Stimulated activated CD8-positive, alpha-beta memory T cell treated with anti-CD3 and anti-CD28 coated beads, Interleukin-4, amount 100 ng/mL, for 24 hours (primary cell): ENCODE results near the gene POM121C.
"Not testable (repeated sequence)": the region's sequence is repeated elsewhere in the genome, so short reads cannot be mapped to it uniquely, and the experiment has no call there.

Experiments
- DNase-seq: peaks from one replicate; pipeline ENCODE4 v3.0.0-alpha.2; 2020; ENCODE audit warnings: low read depth

Gene POM121C

DNA sequence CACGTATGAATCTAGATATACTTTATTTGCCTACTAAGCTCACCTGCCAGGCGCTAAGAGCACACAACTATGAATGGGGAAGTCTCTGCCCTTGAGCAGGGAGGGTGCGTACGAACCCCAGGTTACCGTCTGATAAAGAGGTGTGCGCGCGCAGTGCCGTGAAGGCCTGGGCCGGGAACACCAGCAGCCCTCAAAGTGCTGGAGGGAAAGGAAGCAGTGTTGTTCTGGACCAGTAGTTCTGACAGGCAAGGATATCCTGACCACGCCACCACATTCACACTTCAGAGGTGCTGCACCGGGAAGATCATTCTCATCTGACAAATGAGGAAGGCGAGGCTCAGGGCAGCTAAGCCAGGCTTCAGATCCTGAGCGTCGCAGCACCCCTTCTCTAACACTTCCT is 62.6 kb downstream of the POM121C start:
- DNase-seq = not testable (repeated sequence)

DNA sequence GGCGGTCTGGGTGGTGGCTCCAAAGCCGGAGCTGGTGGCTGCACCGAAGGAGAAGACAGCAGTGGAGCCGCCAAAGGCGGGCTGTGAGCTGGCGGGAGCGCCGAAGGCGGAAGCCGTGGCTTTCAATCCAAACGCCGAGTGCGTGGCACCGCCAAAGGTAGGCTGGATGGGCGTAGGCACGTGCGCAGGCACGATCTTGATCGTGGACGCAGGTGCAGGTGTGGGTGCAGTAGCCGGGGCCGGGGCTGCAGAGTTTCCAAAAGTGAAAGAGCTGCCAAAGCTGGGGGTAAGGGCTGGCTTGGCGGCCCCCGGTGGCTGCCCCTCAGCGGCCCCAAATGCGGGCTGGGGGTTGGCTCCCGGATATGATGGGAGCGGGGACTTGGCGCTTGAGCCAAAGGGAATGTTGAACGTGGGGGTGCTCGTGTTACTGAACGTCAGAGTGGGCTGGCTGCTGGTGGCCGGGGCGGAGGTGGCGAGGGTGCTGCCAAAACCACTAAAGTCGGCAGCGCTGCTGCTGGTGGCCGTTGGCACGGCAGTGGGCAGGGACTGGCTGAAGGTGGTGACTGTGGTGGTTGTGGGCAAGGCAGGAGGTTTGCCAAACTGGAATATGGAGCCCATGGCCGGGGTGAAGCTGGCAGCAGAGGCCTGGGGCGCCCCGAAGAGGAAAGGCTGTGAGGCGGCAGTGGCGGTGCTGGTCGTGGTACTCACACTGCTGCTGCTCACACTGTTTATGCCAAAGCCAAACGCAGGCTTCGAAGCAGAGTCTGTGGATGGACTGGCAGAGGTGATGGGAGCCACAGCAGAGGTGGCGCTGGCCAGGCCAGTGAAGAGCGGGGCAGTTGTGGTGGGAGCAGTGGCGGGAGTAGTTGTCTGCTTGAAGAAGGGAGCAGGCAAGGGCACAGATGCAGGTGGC is 64.0 kb downstream of the POM121C start:
- not testable (repeated sequence) for DNase-seq

DNA sequence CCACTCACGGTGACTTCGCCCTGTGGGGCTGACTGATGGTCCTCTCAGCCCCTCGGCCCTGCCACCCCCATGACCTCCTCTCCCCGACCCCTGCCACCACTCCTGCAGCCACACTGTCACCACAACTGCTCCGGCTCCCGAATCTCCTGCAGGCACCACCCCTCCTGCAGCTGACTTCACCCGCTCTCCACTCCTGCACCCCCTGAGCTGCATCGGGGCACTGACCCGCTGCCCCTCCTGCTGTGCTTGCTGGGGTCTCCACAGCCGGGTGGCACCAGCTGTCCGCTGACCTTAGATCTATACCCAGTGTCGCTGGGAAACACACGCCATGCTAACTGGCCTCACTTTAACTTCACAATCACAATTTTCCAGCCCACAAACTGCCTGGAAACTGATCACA is 65.9 kb downstream of the POM121C start:
- DNase-seq = not testable (repeated sequence)

DNA sequence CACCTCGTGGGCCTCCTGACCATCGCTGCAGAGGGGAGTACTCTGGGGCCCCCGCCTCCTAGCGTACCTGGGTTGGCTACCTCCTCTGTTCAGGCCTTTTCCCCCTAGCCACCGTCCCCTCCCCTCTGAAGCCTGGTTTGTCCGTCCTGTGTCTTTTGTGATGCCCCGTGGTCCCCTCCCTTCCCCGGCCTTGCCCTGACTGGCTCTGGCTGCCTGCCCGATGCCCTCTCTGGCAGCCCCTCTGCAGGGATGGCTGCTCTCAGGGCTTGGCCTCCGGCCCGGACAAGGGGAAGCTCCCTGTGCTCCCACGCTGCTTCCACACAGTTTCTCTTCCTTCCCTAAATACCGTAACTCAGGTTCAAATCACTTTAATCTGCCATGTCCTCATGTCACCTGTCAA is 66.4 kb downstream of the POM121C start:
- DNase-seq = not testable (repeated sequence)

GRCh38 chr7:75419210-75419609 is 66.9 kb downstream of the POM121C start:
- not testable (repeated sequence) for DNase-seq

- not testable (repeated sequence) for DNase-seq
These were observed 67.7 kb downstream of the POM121C start for GRCh38 chr7:75418292-75418858.

DNA sequence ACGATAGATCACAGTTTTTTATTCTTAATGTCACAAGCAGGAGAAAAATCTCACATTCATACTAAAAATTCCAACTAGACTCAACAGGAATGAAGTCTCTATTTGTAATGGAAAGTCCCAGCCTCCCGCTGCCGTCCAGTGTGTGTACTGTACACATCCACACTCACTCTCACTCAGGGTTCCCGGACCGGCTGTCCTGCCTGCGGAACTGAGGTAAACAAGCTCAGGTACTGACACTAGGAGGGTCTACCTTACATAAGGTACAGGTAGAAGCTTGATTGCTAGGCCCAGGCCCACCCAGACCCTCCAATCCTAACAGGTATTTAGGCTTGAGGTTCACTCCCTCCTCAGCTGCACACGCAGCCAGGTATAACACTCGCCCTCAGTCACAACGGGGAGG is 69.3 kb downstream of the POM121C start:
- DNase-seq = not testable (repeated sequence)

GRCh38 chr7:75415829-75416373 is 70.2 kb downstream of the POM121C start:
- DNase-seq = not testable (repeated sequence)

DNA sequence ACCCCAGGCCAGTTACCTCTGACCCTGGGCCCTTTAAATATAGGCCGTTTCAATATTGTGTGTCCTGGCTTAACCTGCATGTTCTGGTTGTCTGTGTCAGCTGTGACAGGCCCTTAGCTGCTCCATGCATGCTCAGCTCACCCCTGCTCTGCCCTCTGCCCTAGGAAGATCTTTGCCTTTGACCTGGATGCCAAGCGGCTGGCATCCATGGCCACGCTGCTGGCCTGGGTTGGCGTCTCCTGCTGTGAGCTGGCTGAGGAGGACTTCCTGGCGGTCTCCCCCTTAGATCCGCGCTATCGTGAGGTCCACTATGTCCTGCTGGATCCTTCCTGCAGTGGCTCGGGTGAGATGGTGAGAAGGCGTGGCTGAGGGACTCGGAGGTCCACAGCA is 70.7 kb downstream of the POM121C start:
- not testable (repeated sequence) for DNase-seq

DNA sequence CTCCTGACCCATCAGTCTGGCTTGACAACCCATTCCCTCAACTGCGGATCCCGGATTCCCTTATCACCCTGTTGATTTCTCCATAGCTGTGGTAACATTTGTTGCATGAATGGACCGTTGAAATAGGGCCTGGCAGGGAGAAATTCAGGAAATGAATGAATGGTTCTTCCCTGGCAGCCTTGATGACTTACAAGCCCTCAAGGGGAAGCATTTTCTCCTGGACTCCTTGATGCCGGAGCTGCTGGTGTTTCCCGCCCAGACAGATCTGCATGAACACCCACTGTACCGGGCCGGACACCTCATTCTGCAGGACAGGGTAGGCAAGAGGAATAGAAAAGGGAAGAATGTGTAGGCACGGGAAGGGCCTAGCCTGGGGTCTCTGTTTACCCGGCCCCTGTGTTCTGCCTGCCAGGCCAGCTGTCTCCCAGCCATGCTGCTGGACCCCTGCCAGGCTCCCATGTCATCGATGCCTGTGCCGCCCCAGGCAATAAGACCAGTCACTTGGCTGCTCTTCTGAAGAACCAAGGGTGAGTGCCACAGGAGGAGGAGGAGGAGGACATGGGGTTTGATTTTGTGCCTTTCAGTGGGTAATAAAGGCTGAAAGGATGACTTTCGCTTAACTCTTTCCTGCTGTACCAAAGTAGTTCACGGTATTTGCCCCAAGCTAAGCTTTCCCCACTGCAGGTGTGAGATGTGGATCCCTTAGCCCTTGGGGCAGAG is 71.2 kb downstream of the POM121C start:
- DNase-seq = not testable (repeated sequence)

- not testable (repeated sequence) for DNase-seq
These were observed 71.9 kb downstream of the POM121C start for GRCh38 chr7:75414204-75414603.

DNA sequence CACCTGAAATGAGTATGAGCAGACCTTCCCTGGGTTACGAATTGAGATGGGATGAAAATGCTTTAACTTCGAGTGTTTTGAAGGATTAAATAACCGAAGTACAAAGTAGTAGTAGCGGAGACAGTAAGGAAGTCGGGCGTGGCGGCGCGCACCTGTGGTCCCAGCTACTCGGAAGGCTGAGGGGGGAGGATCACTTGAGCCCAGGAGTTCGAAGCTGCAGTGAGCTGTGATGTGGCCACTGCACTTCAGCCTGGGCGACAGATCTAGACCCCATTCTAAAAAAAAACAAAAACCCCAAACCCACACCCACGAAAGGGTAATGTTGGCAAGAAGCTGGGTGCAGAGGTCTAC is 75.3 kb downstream of the POM121C start:
- DNase-seq = not testable (repeated sequence)

GRCh38 chr7:75409880-75410822 is 75.9 kb downstream of the POM121C start:
- not testable (repeated sequence) for DNase-seq

GRCh38 chr7:75404663-75405062 is 81.4 kb downstream of the POM121C start:
- not testable (repeated sequence) for DNase-seq

DNA sequence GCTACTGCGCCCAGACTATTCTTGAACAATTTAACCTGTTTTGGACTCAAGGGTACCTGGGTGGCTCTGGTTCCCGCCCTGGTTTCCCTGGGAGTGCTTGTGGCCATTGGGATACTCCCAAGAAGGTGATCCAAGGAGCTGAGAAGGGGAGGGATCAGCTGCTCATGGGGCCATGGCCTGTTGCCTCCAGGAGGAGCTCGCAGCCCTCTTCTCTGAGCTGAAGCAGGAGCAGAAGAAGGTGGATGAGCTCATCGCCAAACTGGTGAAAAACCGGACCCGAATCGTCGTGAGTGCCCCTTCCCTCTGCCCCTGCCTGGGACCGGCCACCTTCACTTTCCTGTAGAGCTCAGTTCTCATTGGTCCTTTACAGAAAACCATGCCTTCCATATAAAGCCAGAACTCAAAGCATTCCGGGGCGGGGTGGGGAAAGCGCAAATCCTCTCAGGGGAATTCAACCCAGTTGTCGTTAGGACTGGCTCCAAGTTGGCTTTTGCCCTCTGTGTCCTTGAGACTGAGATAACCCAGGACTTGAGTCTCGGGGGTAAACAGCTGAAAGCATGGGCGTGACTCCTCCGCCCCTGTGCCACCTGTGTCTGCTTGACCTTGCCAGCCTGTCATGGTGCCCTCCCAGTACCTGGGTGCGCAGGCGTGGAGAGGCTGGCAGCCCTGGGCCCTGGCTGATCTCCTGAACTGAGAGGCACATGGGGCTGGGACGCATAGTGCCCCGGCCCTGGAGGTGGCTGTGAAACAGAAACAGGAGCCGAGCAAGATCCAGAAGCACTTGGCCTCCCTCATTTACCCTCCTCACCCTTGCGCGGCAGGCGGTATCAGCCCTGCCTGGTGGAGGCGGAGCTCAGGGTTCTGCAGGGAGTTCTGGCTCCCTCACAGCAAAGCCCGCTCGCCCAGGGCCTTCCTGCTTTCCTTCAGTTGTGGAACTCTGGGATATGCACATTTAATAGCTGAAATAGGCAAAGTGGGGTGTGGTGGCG is 82.3 kb downstream of the POM121C start:
- DNase-seq = not testable (repeated sequence)

DNA sequence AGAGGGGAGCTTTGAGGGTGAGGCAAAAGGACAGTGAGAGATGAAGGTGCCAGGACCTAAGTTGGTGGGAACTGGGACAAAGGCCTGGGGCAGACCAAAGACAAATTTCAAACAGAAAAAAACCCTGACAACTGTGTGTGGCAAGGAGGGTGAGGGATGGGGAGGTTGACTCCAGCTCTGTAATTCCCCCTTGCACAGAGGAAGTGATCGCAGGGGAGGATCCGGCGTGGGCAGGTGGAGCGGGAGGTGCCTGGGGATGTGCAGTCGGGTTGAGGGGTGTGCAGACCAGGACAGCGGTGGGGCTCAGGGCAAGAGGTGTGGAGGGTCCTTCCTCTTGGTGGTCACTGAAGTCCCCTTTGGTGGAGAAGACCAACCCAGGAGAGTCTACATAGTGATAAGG is 85.5 kb downstream of the POM121C start:
- DNase-seq = not testable (repeated sequence)

GRCh38 chr7:75398771-75399700 is 87.1 kb downstream of the POM121C start:
- DNase-seq = not testable (repeated sequence)

GRCh38 chr7:75397865-75398264 is 88.2 kb downstream of the POM121C start:
- DNase-seq = not testable (repeated sequence)

DNA sequence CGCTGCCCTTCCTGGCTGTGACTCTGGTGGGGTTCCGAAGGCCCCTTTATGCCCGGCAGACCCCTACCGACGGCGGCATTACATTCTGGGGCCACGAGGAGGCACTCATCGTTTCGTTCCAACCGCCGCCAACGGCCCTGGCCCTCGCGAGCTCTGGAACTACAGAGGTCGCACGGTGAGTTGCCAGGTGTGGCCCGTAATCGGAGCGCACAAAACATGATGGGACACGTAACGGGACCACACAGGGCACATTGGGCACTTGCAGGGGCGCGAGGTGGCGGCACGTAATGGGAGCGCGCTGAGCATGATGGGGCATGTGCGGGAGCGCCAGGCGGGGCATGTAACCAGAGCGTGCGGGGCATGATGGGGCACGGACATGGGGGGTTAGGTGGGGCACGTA is 90.8 kb downstream of the POM121C start, which contains the start of gene TRIM73:
TSS of gene TRIM73 (plus strand) at position 301 of the 400 bp plus-strand sequence. CDS start 3,305 bp downstream, outside the sequence.
- DNase-seq = not testable (repeated sequence)
